ENCODE data around the gene FAM229A. TPM values are rescaled to one million over a fixed set of nuclear protein-coding genes. Genes with fewer than 3 reads are reported as not detected.

FAM229A gene
- total and polyA plus RNA-seq, 9 of the 15 experiments (the other 6 are each of a cell fraction or from before 2014, with no cell fraction given), result 0.04 to 21.6 (median 7.4) TPM

DNA sequence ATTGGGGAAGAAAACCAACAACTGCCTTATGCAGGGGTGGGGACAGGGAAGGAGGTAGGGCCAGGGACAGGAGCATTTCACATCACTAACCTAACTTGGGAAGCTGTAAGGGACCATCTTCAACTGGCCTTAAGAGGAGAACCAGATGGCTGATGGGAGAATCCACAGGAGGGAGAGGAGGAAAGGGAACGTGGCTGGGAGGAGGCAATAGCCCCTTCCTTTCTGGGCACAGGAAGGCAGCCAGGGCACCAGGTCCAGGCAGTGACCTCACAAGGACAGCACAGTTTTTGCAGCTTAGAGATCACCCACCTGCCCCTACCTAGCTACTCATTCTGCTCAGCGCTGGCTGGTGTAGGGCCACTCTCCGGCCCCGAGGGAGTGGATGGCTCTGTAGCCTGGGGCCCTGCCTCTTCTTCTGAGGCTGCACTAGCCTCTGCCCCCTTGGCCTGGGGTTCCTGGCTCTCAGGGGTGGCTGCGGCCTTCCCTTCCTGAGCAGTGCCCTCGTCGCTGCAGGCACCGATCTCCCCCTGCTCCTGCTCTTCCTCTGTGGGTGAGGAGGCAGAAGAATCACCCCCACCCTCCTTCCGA, 27.9 kb downstream of the FAM229A start (continued):
- TF ChIP-seq, protein P1, sequence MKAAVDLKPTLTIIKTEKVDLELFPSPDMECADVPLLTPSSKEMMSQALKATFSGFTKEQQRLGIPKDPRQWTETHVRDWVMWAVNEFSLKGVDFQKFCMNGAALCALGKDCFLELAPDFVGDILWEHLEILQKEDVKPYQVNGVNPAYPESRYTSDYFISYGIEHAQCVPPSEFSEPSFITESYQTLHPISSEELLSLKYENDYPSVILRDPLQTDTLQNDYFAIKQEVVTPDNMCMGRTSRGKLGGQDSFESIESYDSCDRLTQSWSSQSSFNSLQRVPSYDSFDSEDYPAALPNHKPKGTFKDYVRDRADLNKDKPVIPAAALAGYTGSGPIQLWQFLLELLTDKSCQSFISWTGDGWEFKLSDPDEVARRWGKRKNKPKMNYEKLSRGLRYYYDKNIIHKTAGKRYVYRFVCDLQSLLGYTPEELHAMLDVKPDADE (conservative IDR thresholded peaks at IDR 0.05; ENCODE audit: control insufficient read depth, low read depth, low read length), result no peak; the same call in 1 of the 2 replicates
- no peak for TF ChIP-seq MEF2D (tag; conservative IDR thresholded peaks at IDR 0.05; ENCODE audit: low read depth)
- no peak for TF ChIP-seq SMAD2 (IDR thresholded peaks at IDR 0.05; ENCODE audit: low read depth, low read length)
- TF ChIP-seq RNF2 (IDR thresholded peaks at IDR 0.05), result no peak
- no peak for TF ChIP-seq BHLHE40 (IDR thresholded peaks at IDR 0.05; ENCODE audit: low read length)
- TF ChIP-seq SNIP1 (IDR thresholded peaks at IDR 0.05; ENCODE audit: low read depth), result no peak
- TF ChIP-seq, protein P2, sequence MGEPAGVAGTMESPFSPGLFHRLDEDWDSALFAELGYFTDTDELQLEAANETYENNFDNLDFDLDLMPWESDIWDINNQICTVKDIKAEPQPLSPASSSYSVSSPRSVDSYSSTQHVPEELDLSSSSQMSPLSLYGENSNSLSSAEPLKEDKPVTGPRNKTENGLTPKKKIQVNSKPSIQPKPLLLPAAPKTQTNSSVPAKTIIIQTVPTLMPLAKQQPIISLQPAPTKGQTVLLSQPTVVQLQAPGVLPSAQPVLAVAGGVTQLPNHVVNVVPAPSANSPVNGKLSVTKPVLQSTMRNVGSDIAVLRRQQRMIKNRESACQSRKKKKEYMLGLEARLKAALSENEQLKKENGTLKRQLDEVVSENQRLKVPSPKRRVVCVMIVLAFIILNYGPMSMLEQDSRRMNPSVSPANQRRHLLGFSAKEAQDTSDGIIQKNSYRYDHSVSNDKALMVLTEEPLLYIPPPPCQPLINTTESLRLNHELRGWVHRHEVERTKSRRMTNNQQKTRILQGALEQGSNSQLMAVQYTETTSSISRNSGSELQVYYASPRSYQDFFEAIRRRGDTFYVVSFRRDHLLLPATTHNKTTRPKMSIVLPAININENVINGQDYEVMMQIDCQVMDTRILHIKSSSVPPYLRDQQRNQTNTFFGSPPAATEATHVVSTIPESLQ (CRISPR knock-in tag; IDR thresholded peaks at IDR 0.05), result no peak
- TF ChIP-seq ZZZ3 (IDR thresholded peaks at IDR 0.05), result no peak
- no peak for TF ChIP-seq NCOA6 (IDR thresholded peaks at IDR 0.05)
- no peak for TF ChIP-seq TAL1 (IDR thresholded peaks at IDR 0.05)
- TF ChIP-seq NKRF (IDR thresholded peaks at IDR 0.05; ENCODE audit: borderline replicate concordance), result no peak
- TF ChIP-seq BCLAF1 (IDR thresholded peaks at IDR 0.05; ENCODE audit: borderline replicate concordance in 1 of 2, control insufficient read depth in 1 of 2, low read depth in 2 of 2, low read length in 1 of 2), result no peak
- 0 out of 2 replicates have a peak, but pooled peaks have one; percentile 13 for TF ChIP-seq FOXK1 (CRISPR knock-in tag; IDR thresholded peaks at IDR 0.05; ENCODE audit: borderline replicate concordance)
- TF ChIP-seq ZKSCAN8 (CRISPR knock-in tag; IDR thresholded peaks at IDR 0.05), result no peak
- TF ChIP-seq CGGBP1 (CRISPR knock-in tag; IDR thresholded peaks at IDR 0.05), result peak; percentile 68; the same call in 1 of the 2 replicates
- TF ChIP-seq GTF3C2 (IDR thresholded peaks at IDR 0.05; ENCODE audit: borderline replicate concordance, extremely low read depth, insufficient read length), result no peak

Data from K562 (cell line).